ENCODE measurements around the gene ROPN1. TPM values are rescaled to one million over a fixed set of nuclear protein-coding genes. Genes with fewer than 3 reads are reported as not detected.

The ROPN1 gene
- total RNA-seq, 2 experiments from 2014 or later: not detected

DNA sequence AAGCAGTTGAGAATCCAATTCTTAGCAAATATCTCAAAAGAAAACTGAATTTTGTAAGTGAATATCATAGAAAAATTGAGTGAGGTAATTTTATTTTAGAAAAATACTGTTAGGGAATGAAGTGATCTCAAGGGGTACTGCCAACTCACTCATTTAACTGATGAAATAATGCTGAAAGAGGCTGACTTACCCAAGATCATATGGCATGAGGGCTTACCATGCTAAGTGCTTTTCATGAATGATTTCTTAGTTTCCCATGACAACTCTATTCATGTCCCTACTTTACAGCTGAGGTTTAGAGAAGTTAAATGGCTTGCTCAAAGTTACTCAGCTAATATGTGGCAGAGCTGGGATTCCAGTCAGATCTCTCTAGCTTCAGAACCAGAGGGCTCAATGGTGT, 61.5 kb downstream of the ROPN1 start:
- no peak overlapping the region for H3K4me2 ChIP-seq (ENCODE audit: low read length)
- intact Hi-C loops (cut with micrococcal nuclease; ENCODE audit: unreplicated experiment): no loop called here
- H3K4me3 ChIP-seq (ENCODE audit: low read depth, low read length, poor library complexity, severe bottlenecking): no peak overlapping the region
- ChIA-PET CTCF (ENCODE audit: unreplicated experiment) (interaction anchor here (0.5 kb wide), 1 partner anchor 370 kb away, joined by 3 read pairs; no protein-coding TSS in a partner anchor), POLR2A (no interaction called here)
- peaks cover 92% of the 10 kb centered on the region for H3K36me3 ChIP-seq (ENCODE audit: insufficient read depth, low read length)
- TF ChIP-seq, protein P1, sequence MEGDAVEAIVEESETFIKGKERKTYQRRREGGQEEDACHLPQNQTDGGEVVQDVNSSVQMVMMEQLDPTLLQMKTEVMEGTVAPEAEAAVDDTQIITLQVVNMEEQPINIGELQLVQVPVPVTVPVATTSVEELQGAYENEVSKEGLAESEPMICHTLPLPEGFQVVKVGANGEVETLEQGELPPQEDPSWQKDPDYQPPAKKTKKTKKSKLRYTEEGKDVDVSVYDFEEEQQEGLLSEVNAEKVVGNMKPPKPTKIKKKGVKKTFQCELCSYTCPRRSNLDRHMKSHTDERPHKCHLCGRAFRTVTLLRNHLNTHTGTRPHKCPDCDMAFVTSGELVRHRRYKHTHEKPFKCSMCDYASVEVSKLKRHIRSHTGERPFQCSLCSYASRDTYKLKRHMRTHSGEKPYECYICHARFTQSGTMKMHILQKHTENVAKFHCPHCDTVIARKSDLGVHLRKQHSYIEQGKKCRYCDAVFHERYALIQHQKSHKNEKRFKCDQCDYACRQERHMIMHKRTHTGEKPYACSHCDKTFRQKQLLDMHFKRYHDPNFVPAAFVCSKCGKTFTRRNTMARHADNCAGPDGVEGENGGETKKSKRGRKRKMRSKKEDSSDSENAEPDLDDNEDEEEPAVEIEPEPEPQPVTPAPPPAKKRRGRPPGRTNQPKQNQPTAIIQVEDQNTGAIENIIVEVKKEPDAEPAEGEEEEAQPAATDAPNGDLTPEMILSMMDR (conservative IDR thresholded peaks at IDR 0.05; ENCODE audit: low read length): no peak
- no peak for TF ChIP-seq EZH2phosphoT487 (IDR thresholded peaks at IDR 0.05; ENCODE audit: borderline replicate concordance, low read depth, low read length)
- H2AFZ ChIP-seq (ENCODE audit: low read length): no peak overlapping the region
- no peaks in the 10 kb centered on the region for H3K9me2 ChIP-seq (ENCODE audit: insufficient read depth, low read length)
- no peaks in the 10 kb centered on the region for H3K4me1 ChIP-seq (ENCODE audit: insufficient read depth, low read length, poor library complexity, severe bottlenecking)
- H4K20me1 ChIP-seq (ENCODE audit: insufficient read depth, low read length): no peaks in the 10 kb centered on the region
- no peaks in the 10 kb centered on the region for H3K79me2 ChIP-seq (ENCODE audit: insufficient read depth, low read depth, low read length)
- DNase-seq (ENCODE audit: low spot score): no peak
- BruUV-seq (replicated peaks): no TSS peak
- no peak overlapping the region for H3K27ac ChIP-seq (ENCODE audit: low read depth, low read length, poor library complexity, severe bottlenecking)
- H3K9me3 ChIP-seq (ENCODE audit: low read length): no peaks in the 10 kb centered on the region

GRCh38 chr3:123929325-123929724, 62.6 kb downstream of the ROPN1 start:
- intact Hi-C loops (cut with micrococcal nuclease; ENCODE audit: unreplicated experiment): no loop called here
- Histone ChIP-seq H3K9me3 (ENCODE audit: low read length) (peaks cover under 1% of the 10 kb centered on the region; the same call in 1 of the 2 replicates), H3K4me2 (ENCODE audit: low read length) (no peak overlapping the region), H3K36me3 (ENCODE audit: insufficient read depth, low read length) (peaks cover 92% of the 10 kb centered on the region), H3K9me2 (ENCODE audit: insufficient read depth, low read length) (no peaks in the 10 kb centered on the region), H4K20me1 (ENCODE audit: insufficient read depth, low read length) (no peaks in the 10 kb centered on the region), H3K4me1 (ENCODE audit: insufficient read depth, low read length, poor library complexity, severe bottlenecking) (no peaks in the 10 kb centered on the region), H3K4me3 (ENCODE audit: low read depth, low read length, poor library complexity, severe bottlenecking) (no peak overlapping the region), H3K27ac (ENCODE audit: low read depth, low read length, poor library complexity, severe bottlenecking) (no peak overlapping the region), H2AFZ (ENCODE audit: low read length) (no peak overlapping the region), H3K79me2 (ENCODE audit: insufficient read depth, low read depth, low read length) (no peaks in the 10 kb centered on the region)
- POLR2A ChIA-PET: interaction anchor here (0.6 to 1.2 kb wide), 2 partner anchors 18 to 22 kb away, joined by 3 to 8 read pairs; no protein-coding TSS in a partner anchor
- CTCF ChIA-PET (ENCODE audit: unreplicated experiment): no interaction called here
- no peak for TF ChIP-seq EZH2phosphoT487 (IDR thresholded peaks at IDR 0.05; ENCODE audit: borderline replicate concordance, low read depth, low read length)
- TF ChIP-seq, protein P1 (conservative IDR thresholded peaks at IDR 0.05; ENCODE audit: low read length): no peak
- DNase-seq (ENCODE audit: low spot score): no peak
- no TSS peak for BruUV-seq (replicated peaks)

DNA sequence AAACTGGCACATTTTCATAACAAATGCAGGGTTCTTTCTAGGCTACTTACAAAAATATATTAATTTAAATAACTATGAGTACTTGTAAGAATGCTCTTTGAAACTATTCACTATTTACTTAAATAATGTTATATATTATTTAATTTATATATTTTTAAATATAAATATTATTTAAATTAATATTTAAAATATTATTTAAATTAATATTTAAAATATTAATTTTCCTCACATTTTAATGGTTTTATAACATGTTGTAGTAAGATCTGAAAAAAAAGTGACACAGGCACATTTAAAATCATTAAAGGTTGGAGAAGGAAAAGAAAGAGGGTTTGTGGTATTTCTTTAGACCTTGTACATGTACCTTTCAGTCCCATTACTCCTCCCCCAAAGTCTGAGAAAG, 65.5 kb downstream of the ROPN1 start:
- CTCF ChIA-PET (ENCODE audit: unreplicated experiment): no interaction called here

More for the DNA sequence above, 65.5 kb downstream of the ROPN1 start:
- BruUV-seq (replicated peaks): no TSS peak
- Histone ChIP-seq H4K20me1 (ENCODE audit: insufficient read depth, low read length) (no peaks in the 10 kb centered on the region), H3K79me2 (ENCODE audit: insufficient read depth, low read depth, low read length) (no peaks in the 10 kb centered on the region), H3K4me1 (ENCODE audit: insufficient read depth, low read length, poor library complexity, severe bottlenecking) (no peaks in the 10 kb centered on the region), H3K4me3 (ENCODE audit: low read depth, low read length, poor library complexity, severe bottlenecking) (no peak overlapping the region), H3K27ac (ENCODE audit: low read depth, low read length, poor library complexity, severe bottlenecking) (no peak overlapping the region), H3K9me3 (ENCODE audit: low read length) (peaks cover 14% of the 10 kb centered on the region; the same call in 1 of the 2 replicates), H3K36me3 (ENCODE audit: insufficient read depth, low read length) (peaks cover 93% of the 10 kb centered on the region), H3K4me2 (ENCODE audit: low read length) (no peak overlapping the region), H3K9me2 (ENCODE audit: insufficient read depth, low read length) (no peaks in the 10 kb centered on the region), H2AFZ (ENCODE audit: low read length) (no peak overlapping the region)
- intact Hi-C loops (cut with micrococcal nuclease; ENCODE audit: unreplicated experiment): no loop called here
- no peak for TF ChIP-seq EZH2phosphoT487 (IDR thresholded peaks at IDR 0.05; ENCODE audit: borderline replicate concordance, low read depth, low read length)
- TF ChIP-seq, protein P1 (conservative IDR thresholded peaks at IDR 0.05; ENCODE audit: low read length): no peak
- POLR2A ChIA-PET: interaction anchor here (0.7 kb wide), 1 partner anchor 18 kb away, joined by 3 read pairs; no protein-coding TSS in a partner anchor
- DNase-seq (ENCODE audit: low spot score): no peak
